GM18508 (cell line): ENCODE measurements around the gene CCDC196.
"Not testable (repeated sequence)": the region's sequence is repeated elsewhere in the genome, so short reads cannot be mapped to it uniquely, and the experiment has no call there.

Source experiments
- ATAC-seq: cut with Tn5 transposase; IDR thresholded peaks from one replicate; pipeline ENCODE4 v1.9.1; 2021; ENCODE audit warnings: moderate number of reproducible peaks; ENCODE audit not compliant: insufficient read depth, unreplicated experiment

The CCDC196 gene

GRCh38 chr14:66495218-66496098 is 9.3 kb downstream of the CCDC196 start:
- ATAC-seq, result no peak

- ATAC-seq, result no peak
These were observed 10.1 kb downstream of the CCDC196 start for GRCh38 chr14:66496188-66496807.

- ATAC-seq, result no peak
These were observed 10.7 kb downstream of the CCDC196 start for GRCh38 chr14:66496911-66497310.

GRCh38 chr14:66498311-66498710 is 12.1 kb downstream of the CCDC196 start:
- ATAC-seq, result no peak

GRCh38 chr14:66501592-66501991 is 15.4 kb downstream of the CCDC196 start:
- no peak for ATAC-seq

GRCh38 chr14:66502836-66503235 is 16.7 kb downstream of the CCDC196 start:
- ATAC-seq, result not testable (repeated sequence)

- no peak for ATAC-seq
These were observed 17.4 kb downstream of the CCDC196 start for GRCh38 chr14:66503532-66503931.

- peak; percentile 12 for ATAC-seq
These were observed 21.1 kb downstream of the CCDC196 start for GRCh38 chr14:66507181-66507721.

- ATAC-seq, result peak; percentile 62
These were observed 21.8 kb downstream of the CCDC196 start, which contains the start of gene GPHN for GRCh38 chr14:66507722-66508546. GPHN (plus strand) TSS chr14:66508147.

- ATAC-seq, result no peak
These were observed 22.3 kb downstream of the CCDC196 start for GRCh38 chr14:66508547-66508845.

- no peak for ATAC-seq
These were observed 22.9 kb downstream of the CCDC196 start for GRCh38 chr14:66508846-66509621.

GRCh38 chr14:66509874-66510273 is 23.7 kb downstream of the CCDC196 start:
- ATAC-seq, result no peak

GRCh38 chr14:66511849-66512248 is 25.7 kb downstream of the CCDC196 start:
- no peak for ATAC-seq

- ATAC-seq, result no peak
These were observed 28.0 kb downstream of the CCDC196 start for GRCh38 chr14:66514213-66514612.

GRCh38 chr14:66530526-66530925 is 44.4 kb downstream of the CCDC196 start:
- ATAC-seq, result no peak

GRCh38 chr14:66539034-66539433 is 52.9 kb downstream of the CCDC196 start:
- no peak for ATAC-seq

GRCh38 chr14:66540038-66540437 is 53.9 kb downstream of the CCDC196 start:
- ATAC-seq, result no peak

GRCh38 chr14:66541627-66542026 is 55.5 kb downstream of the CCDC196 start:
- ATAC-seq, result no peak

GRCh38 chr14:66543996-66544395 is 57.8 kb downstream of the CCDC196 start:
- no peak for ATAC-seq

- ATAC-seq, result not testable (repeated sequence)
These were observed 59.0 kb downstream of the CCDC196 start for GRCh38 chr14:66545191-66545590.
